Myocyte (in vitro differentiated cells): Measurements from ENCODE around the gene SUFU. TPM values are rescaled to one million over a fixed set of nuclear protein-coding genes. Genes with fewer than 3 reads are reported as not detected.
A peak's percentile ranks its signal among the peaks of the same experiment; 100 is the strongest.
"Not testable (repeated sequence)": the region's sequence is repeated elsewhere in the genome, so short reads cannot be mapped to it uniquely, and the experiment has no call there.

Experiments
- DNase-seq: peaks from one replicate; pipeline ENCODE4 v3.0.0-alpha.2; 2012; ENCODE audit warnings: low read depth
- total RNA-seq: library from RNA; depleted of rRNA; stranded (reverse); fragments of >200 nt; gene quantifications from 2 replicates; pipeline ENCODE4 v1.2.3, GENCODE V29; 2014

SUFU gene
- total RNA-seq, 1 donor from 2014 or later, result 4.0 TPM

DNA sequence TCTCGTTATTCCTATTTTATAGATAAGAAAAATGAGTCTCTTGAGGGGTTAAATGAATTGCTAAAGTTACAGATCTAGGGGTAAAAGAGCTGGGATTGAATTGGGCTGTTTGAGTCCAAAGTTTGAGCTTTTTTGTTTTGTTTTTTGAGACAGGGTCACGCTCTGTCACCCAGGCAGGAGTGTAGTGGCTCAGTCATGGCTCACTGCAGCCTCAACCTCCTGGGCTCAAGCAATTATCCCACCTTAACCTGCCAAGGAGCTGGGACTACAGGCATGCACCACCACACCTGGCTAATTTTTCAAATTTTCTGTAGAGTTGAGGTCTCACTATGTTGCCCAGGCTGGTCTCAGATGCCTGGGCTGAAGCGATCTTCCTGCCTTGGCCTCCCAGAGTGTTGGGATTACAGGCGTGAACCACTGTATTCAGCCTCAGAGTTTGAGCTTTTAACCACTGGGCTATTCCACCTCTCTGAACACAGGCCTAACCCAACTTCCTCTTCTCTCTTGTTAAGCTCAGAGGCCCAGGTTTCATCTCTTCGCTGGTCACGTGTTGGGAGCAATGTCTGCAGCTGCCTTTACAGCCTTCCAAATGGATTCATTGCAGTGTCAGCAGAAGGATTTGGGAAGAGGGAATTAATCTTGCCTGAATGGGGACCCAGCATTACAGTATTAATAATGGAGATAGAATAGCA is 8.0 kb downstream of the SUFU start:
- DNase-seq, result no peak

DNA sequence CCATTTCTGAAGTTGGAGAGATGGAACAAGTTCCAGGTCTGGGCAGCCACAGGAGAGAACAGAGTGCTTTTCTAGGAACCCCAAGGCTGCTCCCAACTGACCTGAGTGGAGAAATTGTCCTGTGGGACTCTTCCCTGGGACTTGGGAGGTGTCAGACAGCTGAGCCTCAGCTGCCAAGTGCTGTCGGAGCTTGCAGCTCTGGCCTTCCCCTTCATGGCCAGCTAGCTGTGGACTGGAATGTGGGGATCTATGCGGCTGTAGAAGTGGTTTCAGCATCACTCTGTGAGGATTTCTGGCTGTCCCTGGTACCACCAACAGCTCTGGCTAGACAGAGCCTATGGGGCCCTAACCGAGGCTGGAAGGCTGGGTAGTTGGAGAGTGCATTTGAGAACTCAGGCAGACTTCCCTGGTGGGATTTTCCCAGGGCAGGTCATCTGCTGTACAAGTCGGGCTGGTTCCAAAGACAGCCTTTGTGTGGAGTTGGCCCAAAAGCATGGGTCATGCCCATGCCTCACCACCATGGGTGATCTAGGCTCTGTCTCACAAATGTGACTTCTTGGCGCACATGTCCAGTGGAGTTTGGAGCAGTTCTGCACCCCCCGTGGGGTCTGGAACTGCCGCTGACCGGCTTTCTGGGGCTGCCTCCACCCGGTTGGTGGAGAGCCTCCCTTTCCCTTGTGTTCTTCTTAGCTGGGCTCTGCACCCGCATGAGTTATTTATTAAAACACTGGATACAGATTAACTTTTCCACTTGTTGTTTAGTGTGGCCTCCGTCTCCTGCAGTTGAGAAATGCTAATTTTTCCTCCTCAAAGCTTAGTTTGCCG is 10.9 kb downstream of the SUFU start:
- peak; percentile 60 for DNase-seq

DNA sequence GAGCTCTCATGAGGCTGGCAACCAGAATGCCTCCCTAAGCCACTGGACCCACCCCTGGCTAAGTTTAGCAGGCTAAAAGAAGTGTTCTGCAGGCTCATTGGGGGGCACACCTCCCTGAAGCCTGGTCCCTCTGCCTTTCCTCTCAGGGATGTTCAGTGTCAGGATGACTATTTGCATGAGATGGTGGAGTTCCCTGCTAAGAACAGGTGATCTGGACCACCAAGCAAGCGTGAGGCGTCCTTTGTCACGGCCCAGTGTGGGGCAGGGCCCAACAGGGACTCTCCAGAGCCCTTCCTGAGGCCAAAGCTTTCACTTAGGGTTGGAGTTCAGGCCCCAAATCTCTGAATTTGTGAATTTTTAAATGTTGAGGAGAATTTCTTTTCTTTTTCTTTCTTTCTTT is 12.0 kb downstream of the SUFU start:
- DNase-seq, result no peak

DNA sequence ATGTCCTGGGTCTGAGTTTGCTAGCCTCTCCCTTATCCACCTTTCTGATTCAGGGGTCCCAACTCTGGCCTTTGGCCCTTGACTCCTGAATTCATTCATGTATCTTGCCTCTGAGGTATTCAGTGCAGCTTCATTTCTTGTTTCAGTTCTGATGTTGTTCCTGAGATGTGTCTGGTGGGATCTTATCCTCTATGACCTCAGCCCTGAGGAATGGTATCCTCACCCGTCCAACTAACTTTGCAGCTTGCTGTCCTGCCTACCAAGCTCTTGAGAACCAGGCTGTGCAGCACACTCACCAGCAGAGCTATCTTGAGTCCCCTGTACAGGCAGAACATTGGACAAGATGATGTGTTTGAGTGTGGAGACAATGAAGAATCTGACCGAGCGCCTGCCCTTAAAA is 13.8 kb downstream of the SUFU start:
- peak; percentile 13 for DNase-seq

DNA sequence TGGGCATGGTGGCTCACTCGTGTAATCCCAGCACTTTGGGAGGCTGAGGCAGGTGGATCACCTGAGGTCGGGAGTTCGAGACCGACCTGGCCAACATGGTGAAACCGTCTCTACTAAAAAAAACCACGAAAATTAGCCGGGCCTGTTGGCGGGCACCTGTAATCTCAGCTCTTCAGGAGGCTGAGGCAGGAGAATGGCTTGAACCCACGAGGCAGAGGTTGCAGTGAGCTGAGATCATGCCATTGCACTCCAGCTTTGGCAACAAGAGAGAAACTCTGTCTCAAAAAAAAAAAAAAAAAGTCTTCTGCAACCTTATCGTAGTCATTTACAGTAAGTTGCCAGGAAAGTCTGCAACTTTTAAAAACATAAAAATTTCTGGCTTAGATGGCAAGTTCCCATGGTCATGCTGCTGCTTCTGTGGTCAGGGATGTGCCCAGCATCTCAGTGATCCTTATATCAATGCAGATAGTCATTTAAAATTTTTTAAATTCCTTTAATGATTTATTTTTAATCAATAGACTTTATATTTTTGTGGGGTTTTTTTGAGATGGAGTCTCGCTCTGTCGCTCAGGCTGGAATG is 15.6 kb downstream of the SUFU start:
- no peak for DNase-seq

GRCh38 chr10:102522874-102523249 is 19.1 kb downstream of the SUFU start:
- no peak for DNase-seq

- DNase-seq, result peak; percentile 61
Measured at GRCh38 chr10:102523250-102524029, 19.7 kb downstream of the SUFU start.

DNA sequence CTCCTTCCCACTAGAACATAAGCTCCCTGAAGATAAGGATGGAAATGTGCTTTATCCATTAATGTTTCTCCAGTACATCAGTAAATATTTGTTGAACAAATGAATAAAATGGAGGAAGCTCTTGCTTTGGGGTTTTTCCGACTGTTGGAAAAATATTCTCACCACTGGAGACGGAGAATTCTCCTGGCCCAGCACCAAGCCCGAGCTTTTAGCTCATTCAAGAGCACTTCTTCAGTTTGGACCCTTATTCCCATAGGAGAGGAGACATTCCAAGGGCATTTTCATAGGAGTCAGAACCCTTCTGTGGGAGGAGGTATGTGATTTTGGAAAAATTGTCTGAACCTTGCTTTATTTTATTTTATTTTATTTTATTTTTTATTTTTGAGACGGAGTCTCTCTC is 21.0 kb downstream of the SUFU start:
- DNase-seq, result no peak

DNA sequence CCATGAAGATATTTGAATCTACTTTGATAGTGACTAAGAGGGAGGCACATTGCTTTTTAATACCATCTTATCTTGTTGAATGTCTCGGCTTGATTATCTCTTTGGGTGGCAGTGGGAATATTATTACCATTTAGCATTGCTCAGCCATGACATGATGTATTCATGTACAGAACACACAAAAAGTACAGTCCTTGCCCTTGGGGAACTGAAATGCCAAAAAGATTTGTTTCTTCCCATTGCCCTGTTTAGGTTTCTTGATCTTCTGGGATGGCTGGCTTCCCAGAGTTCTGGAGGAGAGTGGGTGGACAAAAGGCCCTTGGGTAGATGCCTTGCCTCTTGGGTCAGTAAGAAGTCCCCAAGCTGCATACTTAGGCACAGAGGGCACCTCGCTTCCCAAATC is 23.8 kb downstream of the SUFU start:
- no peak for DNase-seq

GRCh38 chr10:102534333-102534732 is 30.6 kb downstream of the SUFU start:
- DNase-seq, result no peak

DNA sequence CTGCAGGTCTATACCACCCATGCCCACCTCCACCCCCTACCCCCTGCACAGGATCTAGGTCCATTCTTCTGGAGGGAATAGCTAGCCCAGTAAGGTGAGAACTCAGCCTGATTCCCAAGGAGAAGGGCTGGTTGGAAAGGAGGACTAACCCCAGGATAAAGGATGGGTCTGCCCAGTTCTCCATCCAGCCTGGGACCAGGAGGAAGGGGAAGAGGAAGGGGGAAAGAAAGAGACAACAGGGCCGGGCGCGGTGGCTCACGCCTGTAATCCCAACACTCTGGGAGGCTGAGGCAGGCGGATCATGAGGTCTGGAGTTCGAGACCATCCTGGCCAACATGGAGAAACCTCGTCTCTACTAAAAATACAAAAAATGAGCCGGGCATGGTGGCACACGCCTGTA is 31.2 kb downstream of the SUFU start:
- DNase-seq, result not testable (repeated sequence)

GRCh38 chr10:102535481-102536147 is 31.8 kb downstream of the SUFU start:
- DNase-seq, result no peak

DNA sequence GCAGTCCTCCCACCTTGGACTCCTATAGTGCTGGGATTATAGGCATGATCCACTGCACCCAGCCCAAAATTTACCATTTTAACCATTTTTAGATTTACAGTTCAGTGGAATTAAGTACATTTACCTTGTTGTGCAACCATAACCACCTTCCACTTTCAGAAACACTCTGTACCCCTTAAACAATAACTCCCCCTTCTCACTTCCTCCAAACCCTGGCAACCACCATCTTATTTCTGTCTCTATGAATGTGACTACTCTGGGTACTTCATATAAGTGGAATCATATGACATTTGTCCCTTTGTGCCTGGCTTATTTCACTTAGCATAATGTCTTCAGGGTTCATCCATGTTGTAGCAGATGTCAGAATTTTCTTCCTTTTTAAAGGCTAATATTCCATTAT is 33.6 kb downstream of the SUFU start:
- DNase-seq, result no peak

GRCh38 chr10:102537948-102538347 is 34.2 kb downstream of the SUFU start:
- no peak for DNase-seq

DNA sequence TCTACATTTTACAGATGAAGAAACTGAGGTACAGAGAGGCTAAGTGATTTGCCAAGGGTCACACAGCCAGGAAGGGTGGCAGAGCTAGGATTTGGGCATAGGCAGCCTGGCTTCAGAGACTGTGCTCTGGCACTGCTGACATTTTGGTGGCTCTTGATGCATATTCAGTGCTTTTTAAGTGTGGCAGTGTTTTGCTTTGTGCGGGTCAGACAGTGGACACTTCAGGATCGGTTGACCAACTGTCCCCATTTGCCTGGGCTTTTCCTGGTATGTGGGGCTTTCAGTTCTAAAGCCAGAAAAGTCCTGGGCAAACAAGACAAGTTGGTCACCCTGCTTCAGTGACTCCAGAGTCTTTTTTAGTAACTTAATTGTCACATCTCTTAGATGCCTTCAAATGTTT is 35.0 kb downstream of the SUFU start:
- no peak for DNase-seq

- DNase-seq, result no peak
Measured at GRCh38 chr10:102540023-102540422, 36.3 kb downstream of the SUFU start.

GRCh38 chr10:102542800-102543418 is 39.1 kb downstream of the SUFU start:
- no peak for DNase-seq

DNA sequence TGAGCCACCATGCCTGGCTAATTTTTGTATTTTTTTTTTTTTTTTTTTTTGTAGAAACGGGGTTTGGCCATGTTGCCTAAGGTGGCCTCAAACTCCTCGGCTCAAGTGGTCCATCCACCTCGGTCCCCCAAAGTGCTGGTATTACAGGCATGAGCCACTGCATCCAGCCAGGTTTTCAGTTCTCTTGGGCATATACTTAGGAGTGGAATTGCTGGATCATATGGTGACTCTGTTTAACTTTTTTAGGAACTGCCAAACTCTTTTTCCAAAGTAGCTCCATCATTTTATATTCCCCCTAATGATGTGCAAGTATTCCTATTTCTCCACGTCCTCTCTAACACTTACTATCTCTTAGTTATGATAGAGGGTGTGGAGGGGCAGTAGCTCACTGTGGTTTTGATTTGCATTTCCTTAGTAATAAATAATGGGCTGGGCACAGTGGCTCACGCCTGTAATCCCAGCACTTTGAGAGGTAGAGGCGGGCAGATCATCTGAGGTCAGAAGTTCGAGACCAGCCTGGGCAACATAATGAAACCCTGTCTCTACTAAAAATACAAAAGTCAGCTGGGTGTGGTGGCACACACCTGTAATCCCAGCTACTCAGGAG is 41.6 kb downstream of the SUFU start:
- no peak for DNase-seq

DNA sequence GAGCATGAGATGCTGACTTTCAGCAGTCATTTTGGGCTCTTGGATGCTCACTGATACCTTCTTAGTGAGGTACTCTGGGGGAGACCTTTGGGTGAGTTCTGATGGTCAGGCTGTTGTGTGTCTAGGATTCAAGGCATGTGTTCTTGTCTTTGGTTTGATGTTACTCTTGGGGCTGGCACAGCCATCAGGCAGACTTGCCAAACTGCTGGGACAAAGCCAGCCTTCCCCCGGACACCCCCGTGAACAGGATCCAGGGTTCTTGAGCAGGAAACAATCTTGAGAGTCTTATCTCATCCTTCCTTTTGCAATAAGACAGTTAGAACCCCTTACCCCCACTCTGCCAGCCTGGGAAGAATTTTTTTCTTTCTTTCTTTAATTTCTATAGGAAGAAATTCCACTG is 42.2 kb downstream of the SUFU start:
- DNase-seq, result no peak

- no peak for DNase-seq
Measured at GRCh38 chr10:102546606-102547320, 43.0 kb downstream of the SUFU start.
